ENCODE data around the gene BORCS6. TPM values are rescaled to one million over a fixed set of nuclear protein-coding genes. Genes with fewer than 3 reads are reported as not detected.
"Not testable (repeated sequence)": the region's sequence is repeated elsewhere in the genome, so short reads cannot be mapped to it uniquely, and the experiment has no call there.

The BORCS6 gene
- total RNA-seq, 1 experiment from 2014 or later: 6.4 TPM

DNA sequence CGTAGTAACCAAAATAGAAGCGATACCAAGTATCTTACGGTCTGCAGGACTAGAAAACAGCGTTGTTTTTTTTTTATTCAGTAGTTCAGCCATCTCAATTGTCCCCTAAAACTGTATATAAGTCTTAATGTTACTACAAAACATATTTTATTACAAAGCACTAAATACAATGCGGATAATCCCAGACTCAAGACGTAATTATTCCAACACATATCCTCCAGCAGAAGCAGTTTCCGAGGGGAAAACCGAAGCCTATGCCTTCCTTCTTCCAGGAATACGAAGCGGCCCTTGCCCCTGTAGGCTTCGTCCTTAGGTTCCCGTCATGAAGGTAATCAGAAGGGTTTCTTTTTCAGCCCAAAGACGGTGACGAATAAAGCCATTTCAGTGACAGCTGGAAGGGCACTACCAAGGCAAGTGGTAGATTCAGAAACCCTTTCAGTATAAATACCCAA lies 16.1 kb downstream of the BORCS6 start:
- no peaks in the 10 kb centered on the region for H3K27me3 ChIP-seq (ENCODE audit: insufficient read depth, low read depth)
- H3K4me2 ChIP-seq: peak overlapping the region; percentile 82
- no peaks in the 10 kb centered on the region for H3K9me2 ChIP-seq (ENCODE audit: insufficient read depth)
- peak overlapping the region; percentile 93 for H3K27ac ChIP-seq
- H3K9me3 ChIP-seq (ENCODE audit: insufficient read depth, low read depth): no peaks in the 10 kb centered on the region
- DNase-seq: no peak
- no peaks in the 10 kb centered on the region for H3K79me2 ChIP-seq (ENCODE audit: low read depth)
- ChIA-PET POLR2A (ENCODE audit: unreplicated experiment) (interaction anchor here (0.6 to 1.2 kb wide), 11 partner anchors 14 to 158 kb away, joined by 3 to 13 read pairs (median 6); partner anchors contain the start of genes BORCS6 and SLC25A35), CTCF (interaction anchor here (0.7 to 1.0 kb wide), 2 partner anchors 16 to 127 kb away, joined by 3 read pairs; no protein-coding TSS in a partner anchor)
- H3K36me3 ChIP-seq (ENCODE audit: low read depth): no peaks in the 10 kb centered on the region
- BruUV-seq (replicated peaks): no TSS peak
- H3K4me3 ChIP-seq: peak overlapping the region; percentile 63
- intact Hi-C loops (cut with micrococcal nuclease; ENCODE audit: unreplicated experiment): loop anchor here (1.0 to 5.0 kb wide), 4 partner anchors 10 to 48 kb away; no protein-coding TSS in a partner anchor
- H3K4me1 ChIP-seq (replicated peaks; ENCODE audit: insufficient read depth): 0 out of 2 replicates have a peak, but pooled peaks cover 7% of the 10 kb centered on the region
- H2AFZ ChIP-seq: peak overlapping the region; percentile 75
- TF ChIP-seq, protein P1, sequence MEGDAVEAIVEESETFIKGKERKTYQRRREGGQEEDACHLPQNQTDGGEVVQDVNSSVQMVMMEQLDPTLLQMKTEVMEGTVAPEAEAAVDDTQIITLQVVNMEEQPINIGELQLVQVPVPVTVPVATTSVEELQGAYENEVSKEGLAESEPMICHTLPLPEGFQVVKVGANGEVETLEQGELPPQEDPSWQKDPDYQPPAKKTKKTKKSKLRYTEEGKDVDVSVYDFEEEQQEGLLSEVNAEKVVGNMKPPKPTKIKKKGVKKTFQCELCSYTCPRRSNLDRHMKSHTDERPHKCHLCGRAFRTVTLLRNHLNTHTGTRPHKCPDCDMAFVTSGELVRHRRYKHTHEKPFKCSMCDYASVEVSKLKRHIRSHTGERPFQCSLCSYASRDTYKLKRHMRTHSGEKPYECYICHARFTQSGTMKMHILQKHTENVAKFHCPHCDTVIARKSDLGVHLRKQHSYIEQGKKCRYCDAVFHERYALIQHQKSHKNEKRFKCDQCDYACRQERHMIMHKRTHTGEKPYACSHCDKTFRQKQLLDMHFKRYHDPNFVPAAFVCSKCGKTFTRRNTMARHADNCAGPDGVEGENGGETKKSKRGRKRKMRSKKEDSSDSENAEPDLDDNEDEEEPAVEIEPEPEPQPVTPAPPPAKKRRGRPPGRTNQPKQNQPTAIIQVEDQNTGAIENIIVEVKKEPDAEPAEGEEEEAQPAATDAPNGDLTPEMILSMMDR (conservative IDR thresholded peaks at IDR 0.05): no peak
- TF ChIP-seq EZH2 (IDR thresholded peaks at IDR 0.05; ENCODE audit: low read depth): no peak
- H4K20me1 ChIP-seq (ENCODE audit: insufficient read depth): no peaks in the 10 kb centered on the region
- H3F3A ChIP-seq (ENCODE audit: insufficient read depth, low read depth): peaks cover 20% of the 10 kb centered on the region

DNA sequence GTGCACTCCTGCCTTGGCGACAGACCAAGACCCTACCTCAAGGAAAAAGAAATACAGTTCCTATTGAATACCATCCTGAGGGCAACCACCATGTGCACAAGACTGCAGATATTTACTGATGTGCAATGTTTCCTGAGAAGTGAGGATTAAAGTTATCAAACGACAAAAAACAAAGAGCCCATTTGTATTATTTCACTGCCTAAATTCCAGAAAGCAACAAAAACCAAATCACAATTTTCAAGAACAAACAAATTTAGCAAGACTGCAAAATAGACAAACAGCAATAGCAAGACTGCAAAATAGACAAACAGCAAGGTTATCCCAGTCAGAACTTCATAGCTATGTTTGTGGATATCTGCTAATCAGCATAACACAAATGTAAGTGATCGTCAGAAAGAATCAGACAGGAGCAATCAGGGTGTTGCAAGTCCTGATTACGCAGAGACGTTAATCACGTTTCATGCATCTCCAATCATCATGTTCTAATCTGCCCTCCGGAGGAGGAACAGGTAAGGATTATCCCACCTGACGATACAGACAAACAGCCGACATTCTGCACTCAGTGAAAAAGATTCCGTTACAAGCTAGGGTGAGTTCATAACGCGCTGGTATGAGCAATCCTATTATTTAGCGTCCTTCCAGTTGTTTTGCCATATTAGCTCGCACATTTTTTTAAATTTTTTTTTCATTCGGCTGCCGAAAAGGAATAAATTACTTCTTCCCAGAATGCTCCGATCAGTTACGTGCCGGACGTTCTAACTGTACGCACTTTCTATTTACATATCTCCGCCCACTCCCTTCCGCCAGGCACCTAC lies 16.7 kb downstream of the BORCS6 start:
- Histone ChIP-seq H3K27me3 (ENCODE audit: insufficient read depth, low read depth) (no peaks in the 10 kb centered on the region), H3K4me3 (peak overlapping the region; percentile 63), H3F3A (ENCODE audit: insufficient read depth, low read depth) (peaks cover 20% of the 10 kb centered on the region), H3K36me3 (ENCODE audit: low read depth) (no peaks in the 10 kb centered on the region), H3K4me1 (replicated peaks; ENCODE audit: insufficient read depth) (0 out of 2 replicates have a peak, but pooled peaks cover 7% of the 10 kb centered on the region), H3K79me2 (ENCODE audit: low read depth) (no peaks in the 10 kb centered on the region), H2AFZ (peak overlapping the region; percentile 75; the same call in 1 of the 2 replicates), H3K9me3 (ENCODE audit: insufficient read depth, low read depth) (no peaks in the 10 kb centered on the region), H3K9me2 (ENCODE audit: insufficient read depth) (no peaks in the 10 kb centered on the region), H4K20me1 (ENCODE audit: insufficient read depth) (no peaks in the 10 kb centered on the region), H3K27ac (peak overlapping the region; percentile 93), H3K4me2 (peak overlapping the region; percentile 82)
- TF ChIP-seq, protein P1 (conservative IDR thresholded peaks at IDR 0.05): no peak
- no peak for TF ChIP-seq EZH2 (IDR thresholded peaks at IDR 0.05; ENCODE audit: low read depth)
- intact Hi-C loops (cut with micrococcal nuclease; ENCODE audit: unreplicated experiment): loop anchor here (1.0 to 5.0 kb wide), 4 partner anchors 9 to 49 kb away; no protein-coding TSS in a partner anchor
- CTCF ChIA-PET: interaction anchor here (0.7 to 1.0 kb wide), 2 partner anchors 15 to 127 kb away, joined by 3 read pairs; no protein-coding TSS in a partner anchor
- POLR2A ChIA-PET (ENCODE audit: unreplicated experiment): interaction anchor here (0.5 to 1.2 kb wide), 21 partner anchors 9 to 262 kb away, joined by 3 to 21 read pairs (median 6); partner anchors contain the start of genes BORCS6, CTC1, NDEL1 and SLC25A35
- DNase-seq: peak; percentile 79 to 96
- TSS peak; percentile 99 for BruUV-seq (replicated peaks)

DNA sequence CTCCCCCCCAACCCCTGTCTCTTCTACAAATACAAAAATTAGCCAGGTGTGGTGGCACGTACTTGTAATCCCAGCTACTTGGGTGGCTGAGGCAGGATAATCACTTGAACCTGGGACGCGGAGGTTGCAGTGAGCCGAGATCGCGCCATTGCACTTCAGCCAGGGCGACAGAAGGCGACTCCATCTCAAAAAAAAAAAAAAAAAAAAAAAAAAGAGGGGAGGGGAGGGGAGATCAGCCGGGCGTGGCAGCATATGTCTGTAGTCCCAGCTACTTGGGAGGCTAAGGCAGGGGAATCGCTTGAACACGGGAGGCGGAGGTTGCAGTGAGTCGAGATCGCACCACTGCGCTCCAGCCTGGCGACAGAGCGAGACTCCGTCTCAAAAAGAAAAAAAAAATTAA lies 19.8 kb downstream of the BORCS6 start:
- H3K9me3 ChIP-seq (ENCODE audit: insufficient read depth, low read depth); CTCF ChIA-PET; H3K4me1 ChIP-seq (replicated peaks; ENCODE audit: insufficient read depth); H3K4me3 ChIP-seq; H3K27me3 ChIP-seq (ENCODE audit: insufficient read depth, low read depth); H2AFZ ChIP-seq; BruUV-seq (replicated peaks); DNase-seq; H3K36me3 ChIP-seq (ENCODE audit: low read depth); H3K9me2 ChIP-seq (ENCODE audit: insufficient read depth); POLR2A ChIA-PET (ENCODE audit: unreplicated experiment); H3K27ac ChIP-seq; H4K20me1 ChIP-seq (ENCODE audit: insufficient read depth); H3K4me2 ChIP-seq; H3K79me2 ChIP-seq (ENCODE audit: low read depth): not testable (repeated sequence)
- H3F3A ChIP-seq (ENCODE audit: insufficient read depth, low read depth): peaks cover 20% of the 10 kb centered on the region
- intact Hi-C loops (cut with micrococcal nuclease; ENCODE audit: unreplicated experiment): loop anchor here (5.0 kb wide), 1 partner anchor 52 kb away; no protein-coding TSS in a partner anchor

Measured in PC-9 (cell line).